ENCODE data around the gene TERF2IP.

Gene TERF2IP

DNA sequence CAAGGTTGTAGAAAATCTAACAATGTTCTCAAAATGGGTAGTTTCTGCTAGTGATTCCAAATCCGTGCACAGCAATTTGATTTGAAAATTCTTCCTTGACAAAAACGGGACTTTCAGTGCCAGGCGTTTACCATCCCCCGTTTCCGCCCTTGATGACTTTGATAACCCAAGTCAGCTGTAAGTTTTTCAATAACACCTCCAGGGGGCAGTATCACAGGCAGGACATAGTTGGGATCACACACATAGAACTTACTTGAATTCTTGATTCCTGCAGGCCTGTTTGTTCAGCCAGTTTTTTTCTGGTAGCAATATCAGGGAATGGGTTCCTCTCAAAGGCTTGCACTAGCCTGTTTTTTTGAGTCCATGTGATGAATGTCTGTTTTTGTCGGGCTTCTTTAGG is 48.1 kb downstream of the TERF2IP start:
- no peaks in the 10 kb centered on the region for H3K36me3 ChIP-seq
- TF ChIP-seq Cebpa-rat (IDR thresholded peaks at IDR 0.05): no peak
- no peaks in the 10 kb centered on the region for H3K4me1 ChIP-seq
- H4K20me1 ChIP-seq: no peaks in the 10 kb centered on the region
- peaks cover 0 to 5% (median 0%) of the 10 kb centered on the region in 11 experiments; a peak in 5 of 22 replicates for H3K9me3 ChIP-seq (replicated peaks in 1 of 11)
- H3K9ac ChIP-seq: no peak overlapping the region
- no peak overlapping the region for H3K4me2 ChIP-seq
- no peak overlapping the region for H3K4me3 ChIP-seq
- H3K27ac ChIP-seq: no peak overlapping the region
- H3K27me3 ChIP-seq: no peaks in the 10 kb centered on the region

- Histone ChIP-seq H3K4me3 (no peak overlapping the region), H3K9ac (no peak overlapping the region), H3K9me3 (replicated peaks in 1 of 11) (no peaks in the 10 kb centered on the region), H3K27me3 (no peaks in the 10 kb centered on the region), H3K27ac (no peak overlapping the region), H3K4me2 (no peak overlapping the region), H4K20me1 (no peaks in the 10 kb centered on the region), H3K4me1 (no peaks in the 10 kb centered on the region), H3K36me3 (no peaks in the 10 kb centered on the region)
- no peak for TF ChIP-seq Cebpa-rat (IDR thresholded peaks at IDR 0.05)
Measured at GRCh38 chr16:75697571-75697970, 50.0 kb downstream of the TERF2IP start.

DNA sequence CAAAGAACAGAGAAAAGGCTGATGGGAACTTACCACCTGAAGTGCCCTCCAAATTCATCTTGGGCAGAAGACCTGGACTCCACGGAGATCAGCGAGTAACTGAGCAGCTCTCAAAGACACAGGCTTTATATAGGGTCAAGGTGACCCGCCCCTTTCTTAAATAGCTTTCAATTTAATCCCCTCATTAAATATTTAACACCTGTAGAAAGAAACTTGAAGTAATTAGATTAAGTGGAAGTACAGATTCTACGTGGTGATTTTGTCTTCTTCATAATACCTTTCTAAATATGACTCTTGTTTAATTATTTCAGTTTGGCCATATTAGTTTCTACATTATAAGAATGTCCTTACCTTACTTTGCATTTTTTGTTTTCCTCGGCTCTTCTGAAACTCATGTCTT is 53.8 kb downstream of the TERF2IP start, which contains the start of gene DUXB:
Gene DUXB (minus strand): TSS at position 101 of the 400 bp plus-strand sequence. CDS start 43 bp downstream, at position 58.
- Histone ChIP-seq H4K20me1 (no peaks in the 10 kb centered on the region), H3K4me3 (no peak within 1 kb of the TSS), H3K4me2 (no peak within 1 kb of the TSS), H3K9ac (no peak within 1 kb of the TSS), H3K9me3 (replicated peaks in 1 of 11) (peaks cover 0 to 10% (median 0%) of the 10 kb centered on the region in 11 experiments; a peak in 3 of 22 replicates), H3K4me1 (no peaks in the 10 kb centered on the region), H3K27ac (no peak within 1 kb of the TSS), H3K27me3 (no peaks in the 10 kb centered on the region), H3K36me3 (no peaks in the 10 kb centered on the region)
- no peak for TF ChIP-seq Cebpa-rat (IDR thresholded peaks at IDR 0.05)

GRCh38 chr16:75702242-75702641 is 54.7 kb downstream of the TERF2IP start:
- TF ChIP-seq Cebpa-rat (IDR thresholded peaks at IDR 0.05): 0 out of 22 replicates have a peak, but pooled peaks of 1 of the 11 experiments have one; percentile 16
- no peak overlapping the region for H3K27ac ChIP-seq
- no peaks in the 10 kb centered on the region for H4K20me1 ChIP-seq
- no peak overlapping the region for H3K4me2 ChIP-seq
- H3K4me3 ChIP-seq: no peak overlapping the region
- no peaks in the 10 kb centered on the region for H3K4me1 ChIP-seq
- no peaks in the 10 kb centered on the region for H3K36me3 ChIP-seq
- peaks cover 0 to 15% (median 3%) of the 10 kb centered on the region in 11 experiments; a peak in 7 of 22 replicates for H3K9me3 ChIP-seq (replicated peaks in 1 of 11)
- no peaks in the 10 kb centered on the region for H3K27me3 ChIP-seq
- no peak overlapping the region for H3K9ac ChIP-seq

GRCh38 chr16:75703306-75703705 is 55.7 kb downstream of the TERF2IP start:
- H3K27ac ChIP-seq: no peak overlapping the region
- no peaks in the 10 kb centered on the region for H3K27me3 ChIP-seq
- H3K4me2 ChIP-seq: no peak overlapping the region
- no peak overlapping the region for H3K9ac ChIP-seq
- H3K36me3 ChIP-seq: no peaks in the 10 kb centered on the region
- no peak overlapping the region for H3K4me3 ChIP-seq
- no peaks in the 10 kb centered on the region for H4K20me1 ChIP-seq
- H3K9me3 ChIP-seq (replicated peaks in 1 of 11): peaks cover 2 to 23% (median 11%) of the 10 kb centered on the region in 11 experiments; a peak in 20 of 22 replicates
- H3K4me1 ChIP-seq: no peaks in the 10 kb centered on the region
- no peak for TF ChIP-seq Cebpa-rat (IDR thresholded peaks at IDR 0.05)

Data from BLaER1 treated with 17β-estradiol and CSF1 and Interleukin-3, amounts not matched to agents 10 nM and 100 nM (cell line).